ENCODE data around the gene DUSP8.
"Not testable (repeated sequence)": the region's sequence is repeated elsewhere in the genome, so short reads cannot be mapped to it uniquely, and the experiment has no call there.

- TF ChIP-seq EZH2 (IDR thresholded peaks at IDR 0.05; ENCODE audit: insufficient read depth, poor library complexity, severe bottlenecking); EZH2phosphoT487 (IDR thresholded peaks at IDR 0.05; ENCODE audit: insufficient read depth, low read depth): not testable (repeated sequence)
Observed at GRCh38 chr11:1598406-1598805, 26.3 kb upstream of the DUSP8 start.
